ENCODE measurements around the gene KCNJ14. TPM values are rescaled to one million over a fixed set of nuclear protein-coding genes. Genes with fewer than 3 reads are reported as not detected.

KCNJ14 gene
- total and polyA plus RNA-seq, 2 of the 8 experiments (the other 6 are each of a cell fraction or from before 2014, with no cell fraction given) = 0.45 to 0.89 TPM

GRCh38 chr19:48469289-48469881 is 14.0 kb downstream of the KCNJ14 start, which contains the start of gene CYTH2 (continued):
- TF ChIP-seq CHD7 (IDR thresholded peaks at IDR 0.05; ENCODE audit: insufficient replicate concordance, low read length) (no peak), HDAC6 (IDR thresholded peaks at IDR 0.05; ENCODE audit: low read depth, low read length) (no peak), RFX5 (IDR thresholded peaks at IDR 0.05; ENCODE audit: borderline replicate concordance, low read depth, low read length) (no peak), BRCA1 (IDR thresholded peaks at IDR 0.05; ENCODE audit: low read depth, low read length) (no peak), KDM5A (IDR thresholded peaks at IDR 0.05; ENCODE audit: low read length) (0 out of 2 replicates have a peak, but pooled peaks have one; percentile 42), KDM1A (IDR thresholded peaks at IDR 0.05; ENCODE audit: borderline replicate concordance, low read length) (no peak), ATF2 (IDR thresholded peaks at IDR 0.05; ENCODE audit: low read length) (peak; percentile 68; the same call in 1 of the 2 replicates), CTBP2 (IDR thresholded peaks at IDR 0.05; ENCODE audit: borderline replicate concordance, insufficient read depth, insufficient read length, low read length) (no peak), BACH1 (IDR thresholded peaks at IDR 0.05; ENCODE audit: low read length) (no peak; the same call in 1 of the 2 replicates)

Data from H1 (cell line).